BJ (cell line): ENCODE data around the gene PKNOX1. TPM values are rescaled to one million over a fixed set of nuclear protein-coding genes. Genes with fewer than 3 reads are reported as not detected.
"Not testable (repeated sequence)": the region's sequence is repeated elsewhere in the genome, so short reads cannot be mapped to it uniquely, and the experiment has no call there.

ENCODE experiments used
- CTCF ChIA-PET: fragments of 350-600 bp; formaldehyde crosslinking; extraction: SDS; loops from one replicate; lab custom pipeline; 2021; ENCODE audit warnings: antibody characterized with exemption, inconsistent platforms; lab: Yijun Ruan, JAX
- POLR2A ChIA-PET: fragments of 300-600 bp; sonication (Branson Sonifier 250); formaldehyde crosslinking; extraction: SDS; loops from one replicate; lab custom pipeline; 2021; ENCODE audit warnings: antibody characterized with exemption; lab: Charles Lee
- DNase-seq: peaks from one replicate; pipeline ENCODE4 v3.0.0-alpha.2; 2011; ENCODE audit warnings: low read depth
- H3K27me3 ChIP-seq: 2 replicates; pipeline ENCODE4 v1.6.0; 2011; ENCODE audit warnings: low read length; ENCODE audit not compliant: control insufficient read depth, insufficient read depth
- H3K36me3 ChIP-seq: 2 replicates; pipeline ENCODE4 v1.5.1; 2011; ENCODE audit warnings: low read length; ENCODE audit not compliant: control insufficient read depth, insufficient read depth
- H3K4me3 ChIP-seq: 2 replicates; pipeline ENCODE4 v1.5.1; 2011; ENCODE audit warnings: low read depth, mild to moderate bottlenecking, control low read depth, low read length
- polyA plus RNA-seq: library from polyadenylated mRNA; depleted of rRNA; stranded (reverse); fragments of >200 nt; gene quantifications from 2 replicates; pipeline ENCODE4 v1.2.3, GENCODE V29; 2011
- TF ChIP-seq, protein P1 (sequence below): IDR thresholded peaks from 2 replicates; pipeline ENCODE4 v1.5.1; 2011; ENCODE audit warnings: low read depth, mild to moderate bottlenecking, control low read depth, inconsistent platforms, low read length, moderate library complexity; ENCODE audit not compliant: insufficient read depth

Gene PKNOX1
- polyA plus RNA-seq, 1 experiment, result 38.9 TPM

DNA sequence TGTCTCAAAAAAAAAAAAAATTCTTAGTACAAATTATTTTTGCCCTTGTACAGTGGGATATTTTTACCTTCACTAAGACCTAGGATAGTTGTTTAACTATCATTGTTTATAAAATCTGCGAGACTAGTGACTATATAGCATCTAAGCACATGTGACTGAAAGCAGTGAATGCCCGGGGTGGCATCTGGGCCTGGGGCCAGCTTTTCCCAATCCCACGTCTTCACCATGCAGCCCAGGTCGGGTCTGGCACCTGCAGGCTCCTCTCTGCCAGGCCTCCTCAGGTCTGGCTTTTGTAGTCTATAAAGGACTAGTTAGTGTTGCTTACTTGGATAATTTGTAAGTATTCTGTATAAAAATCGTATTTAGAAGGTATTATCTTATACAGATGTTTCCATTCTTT is 60.5 kb downstream of the PKNOX1 start:
- H3K36me3 ChIP-seq, result peaks cover 4% of the 10 kb centered on the region
- H3K4me3 ChIP-seq, result no peak overlapping the region
- POLR2A ChIA-PET, result no interaction called here
- no peak for DNase-seq
- CTCF ChIA-PET, result interaction anchor here (1.3 kb wide), 1 partner anchor 10 kb away, joined by 5 read pairs; no protein-coding TSS in a partner anchor
- H3K27me3 ChIP-seq, result no peaks in the 10 kb centered on the region
- TF ChIP-seq, protein P1, sequence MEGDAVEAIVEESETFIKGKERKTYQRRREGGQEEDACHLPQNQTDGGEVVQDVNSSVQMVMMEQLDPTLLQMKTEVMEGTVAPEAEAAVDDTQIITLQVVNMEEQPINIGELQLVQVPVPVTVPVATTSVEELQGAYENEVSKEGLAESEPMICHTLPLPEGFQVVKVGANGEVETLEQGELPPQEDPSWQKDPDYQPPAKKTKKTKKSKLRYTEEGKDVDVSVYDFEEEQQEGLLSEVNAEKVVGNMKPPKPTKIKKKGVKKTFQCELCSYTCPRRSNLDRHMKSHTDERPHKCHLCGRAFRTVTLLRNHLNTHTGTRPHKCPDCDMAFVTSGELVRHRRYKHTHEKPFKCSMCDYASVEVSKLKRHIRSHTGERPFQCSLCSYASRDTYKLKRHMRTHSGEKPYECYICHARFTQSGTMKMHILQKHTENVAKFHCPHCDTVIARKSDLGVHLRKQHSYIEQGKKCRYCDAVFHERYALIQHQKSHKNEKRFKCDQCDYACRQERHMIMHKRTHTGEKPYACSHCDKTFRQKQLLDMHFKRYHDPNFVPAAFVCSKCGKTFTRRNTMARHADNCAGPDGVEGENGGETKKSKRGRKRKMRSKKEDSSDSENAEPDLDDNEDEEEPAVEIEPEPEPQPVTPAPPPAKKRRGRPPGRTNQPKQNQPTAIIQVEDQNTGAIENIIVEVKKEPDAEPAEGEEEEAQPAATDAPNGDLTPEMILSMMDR, result no peak

DNA sequence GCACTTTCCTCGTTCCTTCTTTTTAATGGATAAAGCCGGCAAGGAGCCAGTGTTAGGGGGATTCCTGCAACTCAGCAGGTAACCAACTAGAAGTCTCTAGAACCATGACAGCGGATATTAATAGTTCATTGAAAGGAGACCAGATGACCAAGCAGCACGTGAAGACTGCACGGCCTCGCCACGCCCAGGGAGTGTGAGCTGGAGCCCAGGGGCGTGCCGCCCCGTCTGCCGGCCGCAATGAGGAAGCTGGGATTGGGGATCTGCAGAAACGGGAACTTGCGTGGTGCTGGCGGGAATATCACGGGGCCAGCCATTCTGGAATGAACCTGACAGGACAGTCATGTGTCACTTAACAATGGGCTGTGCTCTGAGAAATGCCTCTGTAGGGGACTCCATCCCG is 62.5 kb downstream of the PKNOX1 start:
- POLR2A ChIA-PET, result not testable (repeated sequence)

DNA sequence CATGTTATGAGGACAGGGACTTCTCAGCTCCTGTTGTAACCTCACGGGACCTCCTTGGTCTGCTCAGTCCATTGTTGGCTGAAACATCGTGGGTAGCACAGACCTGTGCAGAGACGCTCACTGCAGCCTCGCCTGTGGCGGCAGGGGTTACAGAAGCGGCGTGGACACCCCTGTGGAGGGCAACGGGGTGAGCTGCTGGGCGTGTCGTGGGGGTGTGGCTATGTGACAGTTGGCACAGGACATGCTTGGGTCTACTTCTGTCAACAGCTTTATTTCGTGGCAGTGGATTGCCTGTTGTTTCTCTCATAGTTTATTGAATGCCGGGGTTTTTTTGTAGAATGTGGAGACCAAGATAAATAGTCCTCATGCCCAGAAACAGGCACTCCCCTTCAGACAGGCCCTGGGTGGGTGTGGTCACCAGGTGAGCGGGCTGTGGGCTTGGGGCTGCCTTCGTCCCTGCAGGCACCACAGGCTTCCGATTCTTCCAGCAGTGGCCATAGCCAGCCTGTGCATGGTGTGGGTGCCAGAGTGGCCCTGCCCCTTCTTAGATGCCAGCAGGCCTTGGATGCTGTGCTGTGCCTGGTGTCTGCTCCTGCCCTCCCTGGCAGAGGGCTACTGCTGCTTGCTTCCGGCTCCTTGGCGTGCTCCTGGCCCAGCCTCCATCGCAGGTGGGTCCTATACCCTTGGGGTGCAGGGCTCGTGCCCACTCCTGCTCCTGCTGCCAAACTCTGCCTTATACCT is 63.7 kb downstream of the PKNOX1 start:
- H3K27me3 ChIP-seq, H3K4me3 ChIP-seq, CTCF ChIA-PET, DNase-seq, H3K36me3 ChIP-seq, POLR2A ChIA-PET: not testable (repeated sequence)

More for the DNA sequence above, 62.5 kb downstream of the PKNOX1 start:
- H3K4me3 ChIP-seq, H3K36me3 ChIP-seq, H3K27me3 ChIP-seq, CTCF ChIA-PET, DNase-seq: not testable (repeated sequence)

DNA sequence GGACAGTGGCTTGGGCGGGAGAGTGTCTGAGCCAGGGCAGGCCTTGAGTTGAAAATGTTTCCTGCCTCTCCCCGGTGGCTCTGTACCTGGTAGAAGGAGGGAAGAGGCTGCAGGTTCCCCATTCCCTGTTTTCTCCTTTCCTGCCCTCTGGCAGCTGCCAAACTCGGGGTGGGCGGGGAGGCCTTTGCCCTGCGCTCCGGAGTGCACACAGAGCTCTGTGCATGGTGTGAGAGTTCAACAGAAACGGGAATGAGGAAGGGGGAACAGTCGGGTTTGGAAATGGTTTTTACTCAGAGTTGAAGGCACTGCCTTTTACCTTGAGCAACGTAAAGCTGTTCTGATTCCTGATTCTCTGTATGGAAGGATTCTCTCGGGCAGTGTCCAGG is 64.3 kb downstream of the PKNOX1 start:
- DNase-seq, H3K27me3 ChIP-seq: not testable (repeated sequence)

DNA sequence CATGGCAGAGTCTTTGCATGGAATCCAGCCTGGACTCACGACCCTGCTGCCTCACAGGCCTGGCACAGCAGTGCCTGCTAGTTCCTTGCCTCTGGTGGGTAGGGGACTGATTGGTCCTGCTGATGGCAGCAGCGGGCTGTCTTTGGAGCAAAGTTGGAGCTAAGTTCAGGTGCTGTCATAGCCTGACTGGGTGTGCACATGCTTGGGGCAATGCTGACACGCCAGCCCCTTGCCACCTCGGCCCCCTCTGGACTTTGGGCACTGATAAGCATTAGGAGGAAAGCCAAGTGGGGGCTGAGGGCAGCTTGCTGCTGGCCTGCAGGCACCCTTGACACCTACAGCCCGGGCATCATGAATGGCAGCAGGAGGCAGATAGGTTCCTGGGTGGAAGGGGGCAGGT is 67.8 kb downstream of the PKNOX1 start:
- DNase-seq, POLR2A ChIA-PET, H3K36me3 ChIP-seq, H3K27me3 ChIP-seq, H3K4me3 ChIP-seq, CTCF ChIA-PET: not testable (repeated sequence)

More for the DNA sequence above, 64.3 kb downstream of the PKNOX1 start:
- CTCF ChIA-PET, POLR2A ChIA-PET, H3K36me3 ChIP-seq, H3K4me3 ChIP-seq: not testable (repeated sequence)

DNA sequence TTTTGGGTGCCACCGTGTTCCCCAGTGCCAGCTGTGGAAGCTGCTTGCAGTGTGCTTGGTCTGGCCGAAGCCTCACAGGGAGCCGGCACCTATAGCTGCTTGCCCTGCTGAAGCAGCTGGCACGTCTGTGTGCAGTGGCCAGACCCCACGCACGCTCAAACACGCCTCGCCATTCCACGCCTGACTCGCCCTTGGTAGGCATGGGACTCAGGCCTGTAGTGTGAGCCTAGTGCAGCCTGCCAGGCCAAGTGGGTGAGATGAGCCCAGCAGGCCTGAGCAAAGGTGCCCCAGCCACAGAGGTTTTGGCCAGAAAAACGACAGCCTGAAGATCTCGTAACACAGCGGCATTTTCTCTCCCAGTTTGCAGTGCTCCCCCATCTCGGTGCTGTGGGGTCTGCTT is 68.9 kb downstream of the PKNOX1 start:
- H3K27me3 ChIP-seq, POLR2A ChIA-PET, H3K4me3 ChIP-seq, H3K36me3 ChIP-seq, DNase-seq, CTCF ChIA-PET: not testable (repeated sequence)

DNA sequence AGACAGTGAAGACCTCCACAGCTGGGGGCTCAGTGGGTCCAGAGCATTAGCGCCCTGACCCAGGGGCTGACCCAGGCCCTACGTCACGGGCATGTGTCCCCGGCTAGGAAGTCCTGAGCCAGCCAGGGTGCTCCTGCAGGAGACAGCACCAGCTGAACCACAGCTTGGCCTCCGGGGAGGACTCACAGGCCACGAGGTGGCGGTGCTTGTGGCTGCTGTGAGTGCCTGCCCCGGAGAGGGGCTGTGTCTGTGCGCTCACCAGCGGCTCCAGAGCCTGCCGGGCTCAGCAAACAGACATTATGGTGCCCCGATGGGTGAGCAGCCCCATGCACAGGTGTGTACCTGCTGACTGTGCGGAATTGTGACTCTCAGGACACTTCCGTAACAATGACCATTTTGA is 70.2 kb downstream of the PKNOX1 start:
- CTCF ChIA-PET, DNase-seq, H3K27me3 ChIP-seq, POLR2A ChIA-PET, H3K4me3 ChIP-seq, H3K36me3 ChIP-seq: not testable (repeated sequence)

DNA sequence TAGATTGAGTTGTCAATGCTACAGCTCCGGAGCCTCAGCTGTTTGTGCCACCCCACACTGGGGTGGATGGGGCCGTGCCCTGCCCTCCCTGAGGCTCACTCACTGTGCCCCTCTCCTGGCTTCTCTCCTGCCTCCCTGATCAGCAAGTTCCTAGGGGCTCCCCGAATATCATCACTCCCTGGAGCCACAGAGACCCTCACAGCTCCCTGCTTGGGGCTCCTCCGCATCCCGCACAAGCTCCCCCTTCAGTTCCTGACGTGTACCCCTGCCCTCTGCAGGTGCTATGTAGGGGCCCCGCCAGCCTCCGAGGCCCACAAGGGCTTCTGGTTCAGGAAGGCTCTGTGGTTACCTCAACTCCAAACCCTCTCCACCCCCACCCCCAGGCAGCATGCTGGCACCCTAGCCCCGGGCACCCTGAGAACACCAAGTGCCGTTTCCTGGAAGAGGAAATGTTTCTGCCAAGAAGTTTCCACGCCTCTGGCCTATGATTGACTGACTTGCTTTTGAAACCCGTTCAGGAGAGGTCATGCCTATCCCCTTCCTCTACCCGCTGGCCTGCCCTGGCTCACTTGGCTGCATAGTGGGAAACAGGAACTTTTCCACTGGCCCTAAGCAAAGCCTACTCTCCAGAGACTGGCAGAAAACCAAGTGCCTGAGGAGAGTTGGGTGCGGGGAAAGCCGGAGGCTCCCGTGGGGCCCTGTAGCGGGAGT is 71.0 kb downstream of the PKNOX1 start:
- H3K36me3 ChIP-seq, H3K4me3 ChIP-seq, DNase-seq, POLR2A ChIA-PET, CTCF ChIA-PET, H3K27me3 ChIP-seq: not testable (repeated sequence)

DNA sequence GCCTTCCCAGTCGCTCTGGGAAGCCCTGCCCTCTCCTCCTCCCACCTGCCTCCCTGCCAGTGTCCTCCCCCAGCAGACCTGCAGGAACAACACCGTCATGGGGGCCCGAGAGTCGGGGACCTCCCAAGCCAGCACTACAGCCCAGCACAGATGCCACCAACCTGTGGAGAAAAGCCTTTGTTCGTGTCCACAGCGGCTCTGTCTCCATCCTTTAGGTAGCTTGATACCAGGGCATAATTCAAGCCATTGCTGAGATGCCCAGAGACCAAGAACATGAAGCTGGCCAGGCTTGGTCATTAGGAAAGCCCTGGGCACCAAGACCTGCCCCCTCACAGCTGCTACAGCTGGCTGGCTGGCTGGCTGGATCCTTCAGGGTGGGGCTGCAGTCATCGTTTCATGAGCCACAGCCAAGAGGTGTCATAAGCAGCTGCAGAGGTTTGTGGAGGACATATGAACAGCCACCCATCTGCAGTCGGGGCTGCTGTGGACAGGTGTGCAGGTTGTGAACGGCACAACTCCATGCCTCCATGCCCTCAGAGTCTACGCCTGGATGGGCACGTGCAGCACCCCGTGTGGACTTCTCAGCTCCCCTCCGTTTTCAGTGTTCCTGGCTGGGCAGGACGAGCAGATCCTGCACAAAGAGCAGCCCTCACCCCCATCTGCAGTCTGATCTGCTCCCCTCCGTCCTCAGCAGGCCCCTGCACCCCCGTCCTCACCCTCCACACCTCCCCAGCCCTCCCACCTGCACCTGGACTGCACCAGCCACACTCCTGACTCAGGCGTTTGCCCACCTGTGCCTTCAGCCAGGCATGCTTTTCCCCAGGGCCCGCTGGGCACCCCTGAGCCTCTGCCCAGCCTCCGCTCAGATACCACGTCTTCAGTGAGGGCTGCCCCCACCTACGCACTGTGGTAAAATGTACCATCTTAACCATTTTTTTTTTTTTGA is 71.8 kb downstream of the PKNOX1 start:
- H3K4me3 ChIP-seq, DNase-seq, POLR2A ChIA-PET, H3K36me3 ChIP-seq, CTCF ChIA-PET, H3K27me3 ChIP-seq: not testable (repeated sequence)

DNA sequence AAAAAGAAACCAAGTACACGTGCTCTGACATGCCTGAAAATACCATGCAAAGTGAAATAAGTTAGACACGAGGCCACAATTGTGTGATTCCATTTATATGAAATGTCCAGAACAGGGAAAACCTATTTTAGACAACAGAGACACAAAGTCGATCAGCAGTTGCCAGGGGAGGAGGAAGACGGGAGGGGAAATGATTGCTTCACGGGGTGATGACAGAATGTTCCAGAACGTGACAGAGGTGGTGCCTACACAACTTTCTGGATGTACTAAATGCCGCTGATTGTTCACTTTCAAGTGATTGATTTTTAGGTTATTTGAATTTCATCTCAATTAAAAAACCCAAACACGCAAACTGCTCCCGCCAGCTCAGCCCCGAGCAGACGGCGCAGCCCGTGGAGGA is 78.8 kb downstream of the PKNOX1 start:
- DNase-seq, CTCF ChIA-PET: not testable (repeated sequence)

DNA sequence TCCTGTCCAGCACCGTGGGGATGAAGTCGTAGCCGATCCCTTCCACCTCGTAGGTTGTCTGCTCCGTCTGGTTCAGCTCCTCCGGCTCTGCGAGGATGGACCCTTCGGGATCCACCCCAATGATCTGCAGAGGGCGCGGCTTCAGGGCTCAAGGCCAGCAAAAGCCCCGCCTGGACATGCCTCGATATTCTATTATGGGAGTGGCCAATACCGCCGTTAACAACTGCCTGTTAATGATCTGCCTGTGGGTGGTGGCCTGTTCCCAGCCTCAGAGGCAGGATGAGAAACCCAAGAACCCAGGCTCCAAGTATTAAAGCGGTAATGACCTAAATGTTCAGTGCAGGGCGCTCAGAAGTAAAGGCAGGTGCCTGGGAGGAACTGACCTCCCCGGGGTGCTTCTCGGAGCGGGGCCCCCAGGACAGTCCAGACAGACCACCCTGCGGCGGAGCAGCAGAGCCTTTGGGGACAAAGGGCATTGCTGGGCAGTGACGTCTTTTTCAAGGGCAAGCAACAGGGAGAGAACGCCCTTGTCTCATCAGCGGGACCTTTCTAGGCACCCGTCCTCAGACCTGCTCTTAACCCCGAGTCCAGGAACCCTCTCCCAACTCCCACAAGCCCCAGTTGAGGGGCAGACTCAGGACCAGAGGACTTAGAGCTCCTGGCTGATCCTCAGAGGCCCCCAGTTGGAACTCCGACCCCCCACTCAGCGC is 88.7 kb downstream of the PKNOX1 start:
- DNase-seq, H3K4me3 ChIP-seq, H3K36me3 ChIP-seq, POLR2A ChIA-PET, CTCF ChIA-PET, H3K27me3 ChIP-seq: not testable (repeated sequence)

More for the DNA sequence above, 78.8 kb downstream of the PKNOX1 start:
- H3K36me3 ChIP-seq, POLR2A ChIA-PET, H3K27me3 ChIP-seq, H3K4me3 ChIP-seq: not testable (repeated sequence)
